ENCODE measurements around the gene LCE5A. TPM values are rescaled to one million over a fixed set of nuclear protein-coding genes. Genes with fewer than 3 reads are reported as not detected.

The LCE5A gene
- total and polyA plus RNA-seq, 2 donors from 2014 or later: not detected

DNA sequence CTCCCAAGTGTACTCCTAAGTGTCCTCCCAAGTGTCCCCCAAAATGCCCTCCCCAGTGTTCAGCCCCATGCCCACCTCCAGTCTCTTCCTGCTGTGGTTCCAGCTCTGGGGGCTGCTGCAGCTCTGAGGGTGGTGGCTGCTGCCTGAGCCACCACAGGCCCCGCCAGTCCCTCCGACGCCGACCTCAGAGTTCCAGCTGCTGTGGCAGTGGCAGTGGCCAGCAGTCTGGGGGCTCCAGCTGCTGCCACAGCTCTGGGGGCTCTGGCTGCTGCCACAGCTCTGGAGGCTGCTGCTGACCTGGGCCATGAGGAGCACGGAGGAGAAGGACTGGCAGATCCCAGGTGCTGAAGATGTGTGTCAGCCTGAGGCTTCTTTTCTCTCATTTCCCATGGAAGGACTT is 993 bp downstream of the LCE5A start:
- Histone ChIP-seq H3K27me3 (ENCODE audit: control insufficient read depth, insufficient read depth, low read length) (peaks cover 15% of the 10 kb centered on the region), H3K9me3 (ENCODE audit: control insufficient read depth in 2 of 3, insufficient read depth in 1 of 3, low read length in 3 of 3) (no peaks in the 10 kb centered on the region), H3K9ac (ENCODE audit: low read length in 3 of 3) (no peak overlapping the region), H3K4me1 (ENCODE audit: control insufficient read depth in 2 of 3, insufficient read depth in 2 of 3, low read depth in 1 of 3, low read length in 3 of 3) (no peaks in the 10 kb centered on the region), H3K27ac (ENCODE audit: low read depth in 2 of 2, low read length in 2 of 2) (no peak overlapping the region), H3K4me3 (ENCODE audit: low read length in 3 of 3) (no peak overlapping the region), H3K36me3 (ENCODE audit: control insufficient read depth in 2 of 3, insufficient read depth in 3 of 3, low read length in 3 of 3) (no peaks in the 10 kb centered on the region)
- intact Hi-C loops (cut with DNase I): no loop called here
- no peak for FAIRE-seq
- TF ChIP-seq, protein P1, sequence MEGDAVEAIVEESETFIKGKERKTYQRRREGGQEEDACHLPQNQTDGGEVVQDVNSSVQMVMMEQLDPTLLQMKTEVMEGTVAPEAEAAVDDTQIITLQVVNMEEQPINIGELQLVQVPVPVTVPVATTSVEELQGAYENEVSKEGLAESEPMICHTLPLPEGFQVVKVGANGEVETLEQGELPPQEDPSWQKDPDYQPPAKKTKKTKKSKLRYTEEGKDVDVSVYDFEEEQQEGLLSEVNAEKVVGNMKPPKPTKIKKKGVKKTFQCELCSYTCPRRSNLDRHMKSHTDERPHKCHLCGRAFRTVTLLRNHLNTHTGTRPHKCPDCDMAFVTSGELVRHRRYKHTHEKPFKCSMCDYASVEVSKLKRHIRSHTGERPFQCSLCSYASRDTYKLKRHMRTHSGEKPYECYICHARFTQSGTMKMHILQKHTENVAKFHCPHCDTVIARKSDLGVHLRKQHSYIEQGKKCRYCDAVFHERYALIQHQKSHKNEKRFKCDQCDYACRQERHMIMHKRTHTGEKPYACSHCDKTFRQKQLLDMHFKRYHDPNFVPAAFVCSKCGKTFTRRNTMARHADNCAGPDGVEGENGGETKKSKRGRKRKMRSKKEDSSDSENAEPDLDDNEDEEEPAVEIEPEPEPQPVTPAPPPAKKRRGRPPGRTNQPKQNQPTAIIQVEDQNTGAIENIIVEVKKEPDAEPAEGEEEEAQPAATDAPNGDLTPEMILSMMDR (IDR thresholded peaks at IDR 0.05; ENCODE audit: borderline replicate concordance, extremely low read depth, insufficient read depth): no peak
- DNase-seq: no peak

DNA sequence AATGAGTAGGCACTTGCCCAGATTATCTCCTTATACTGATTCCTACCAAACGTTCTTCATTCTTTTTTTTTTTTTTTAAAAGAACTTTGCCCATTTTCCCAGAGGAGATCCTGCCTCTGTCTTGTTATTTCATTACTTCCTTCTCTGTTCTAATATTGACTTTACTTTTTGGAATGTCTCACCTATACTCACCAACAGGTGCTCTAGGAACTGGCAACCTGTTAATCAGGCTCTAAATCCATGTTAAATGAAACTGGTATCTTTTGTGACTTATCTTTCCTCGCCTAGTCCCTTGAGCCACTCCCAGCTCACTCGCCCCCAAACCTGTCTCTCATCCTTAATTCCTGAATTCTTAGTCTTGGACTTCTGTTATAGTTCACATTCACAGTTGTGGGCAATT is 2.5 kb downstream of the LCE5A start:
- DNase-seq (no peak), FAIRE-seq (no peak)
- H3K9me3 ChIP-seq (ENCODE audit: control insufficient read depth in 2 of 3, insufficient read depth in 1 of 3, low read length in 3 of 3): no peaks in the 10 kb centered on the region
- intact Hi-C loops (cut with DNase I): no loop called here
- H3K4me3 ChIP-seq (ENCODE audit: low read length in 3 of 3): no peak overlapping the region
- H3K4me1 ChIP-seq (ENCODE audit: control insufficient read depth in 2 of 3, insufficient read depth in 2 of 3, low read depth in 1 of 3, low read length in 3 of 3): no peaks in the 10 kb centered on the region
- H3K9ac ChIP-seq (ENCODE audit: low read length in 3 of 3): no peak overlapping the region
- no peaks in the 10 kb centered on the region for H3K36me3 ChIP-seq (ENCODE audit: control insufficient read depth in 2 of 3, insufficient read depth in 3 of 3, low read length in 3 of 3)
- TF ChIP-seq, protein P1 (IDR thresholded peaks at IDR 0.05; ENCODE audit: borderline replicate concordance, extremely low read depth, insufficient read depth): no peak
- H3K27ac ChIP-seq (ENCODE audit: low read depth in 2 of 2, low read length in 2 of 2): no peak overlapping the region
- H3K27me3 ChIP-seq (ENCODE audit: control insufficient read depth, insufficient read depth, low read length): peaks cover 15% of the 10 kb centered on the region

DNA sequence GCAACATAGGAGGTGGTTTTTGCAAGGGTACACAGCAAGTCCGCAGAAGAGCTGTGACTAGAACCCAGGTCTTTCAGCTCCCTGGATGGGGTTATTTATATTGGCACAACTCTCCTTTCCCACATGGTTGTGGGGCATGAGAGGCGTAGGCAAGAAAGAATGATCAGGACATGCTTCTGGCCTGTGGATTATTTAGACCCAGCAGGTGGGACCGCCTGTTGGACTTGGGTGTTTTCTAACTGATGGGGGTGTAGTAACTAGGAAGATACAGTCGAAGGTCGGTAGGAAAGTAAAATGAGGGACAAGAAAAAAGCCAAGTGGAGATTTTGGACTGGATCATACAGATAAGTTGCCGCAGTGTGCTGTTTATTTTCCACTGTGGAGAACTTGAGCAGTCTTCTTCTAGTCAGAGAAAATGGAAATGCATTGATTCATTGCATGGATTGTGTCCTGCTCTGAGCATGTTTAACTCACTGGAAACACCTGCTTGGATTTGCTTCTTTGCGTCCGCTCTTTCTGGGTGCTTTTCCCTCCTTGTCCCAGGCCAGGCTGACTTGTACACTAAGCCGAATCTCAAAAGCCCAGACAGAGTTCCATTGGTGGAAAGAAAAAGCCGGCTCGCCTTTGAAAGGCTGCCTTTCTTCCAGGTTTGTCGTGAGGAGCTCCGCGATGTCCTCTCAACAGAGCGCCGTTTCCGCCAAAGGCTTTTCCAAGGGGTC is 4.3 kb downstream of the LCE5A start:
- Histone ChIP-seq H3K27ac (ENCODE audit: low read depth in 2 of 2, low read length in 2 of 2) (no peak overlapping the region), H3K4me1 (ENCODE audit: control insufficient read depth in 2 of 3, insufficient read depth in 2 of 3, low read depth in 1 of 3, low read length in 3 of 3) (no peaks in the 10 kb centered on the region), H3K4me3 (ENCODE audit: low read length in 3 of 3) (no peak overlapping the region), H3K9me3 (ENCODE audit: control insufficient read depth in 2 of 3, insufficient read depth in 1 of 3, low read length in 3 of 3) (no peaks in the 10 kb centered on the region), H3K9ac (ENCODE audit: low read length in 3 of 3) (no peak overlapping the region), H3K27me3 (ENCODE audit: control insufficient read depth, insufficient read depth, low read length) (peaks cover 15% of the 10 kb centered on the region), H3K36me3 (ENCODE audit: control insufficient read depth in 2 of 3, insufficient read depth in 3 of 3, low read length in 3 of 3) (no peaks in the 10 kb centered on the region)
- intact Hi-C loops (cut with DNase I): no loop called here
- DNase-seq: no peak
- TF ChIP-seq, protein P1 (IDR thresholded peaks at IDR 0.05; ENCODE audit: borderline replicate concordance, extremely low read depth, insufficient read depth): no peak
- no peak for FAIRE-seq

DNA sequence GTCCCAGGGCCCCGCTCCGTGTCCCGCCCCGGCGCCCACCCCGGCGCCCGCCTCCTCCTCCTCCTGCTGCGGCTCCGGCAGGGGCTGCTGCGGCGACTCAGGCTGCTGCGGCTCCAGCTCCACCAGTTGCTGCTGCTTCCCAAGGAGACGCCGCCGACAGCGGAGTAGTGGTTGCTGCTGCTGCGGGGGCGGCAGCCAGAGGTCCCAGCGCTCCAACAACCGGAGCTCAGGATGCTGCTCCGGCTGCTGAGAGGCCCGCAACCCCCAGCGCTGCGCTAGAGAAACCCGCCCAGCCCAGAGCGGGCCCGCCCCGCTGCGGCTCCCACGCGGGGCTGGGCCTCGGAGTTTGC is 4.8 kb downstream of the LCE5A start:
- TF ChIP-seq, protein P1 (IDR thresholded peaks at IDR 0.05; ENCODE audit: borderline replicate concordance, extremely low read depth, insufficient read depth): no peak
- no peaks in the 10 kb centered on the region for H3K36me3 ChIP-seq (ENCODE audit: control insufficient read depth in 2 of 3, insufficient read depth in 3 of 3, low read length in 3 of 3)
- no peak overlapping the region for H3K9ac ChIP-seq (ENCODE audit: low read length in 3 of 3)
- peaks cover 15% of the 10 kb centered on the region for H3K27me3 ChIP-seq (ENCODE audit: control insufficient read depth, insufficient read depth, low read length)
- intact Hi-C loops (cut with DNase I): no loop called here
- FAIRE-seq (no peak), DNase-seq (peak in 4 of 5 donors; percentile 66 to 80 (median 74))
- H3K27ac ChIP-seq (ENCODE audit: low read depth in 2 of 2, low read length in 2 of 2): no peak overlapping the region
- no peaks in the 10 kb centered on the region for H3K9me3 ChIP-seq (ENCODE audit: control insufficient read depth in 2 of 3, insufficient read depth in 1 of 3, low read length in 3 of 3)
- H3K4me1 ChIP-seq (ENCODE audit: control insufficient read depth in 2 of 3, insufficient read depth in 2 of 3, low read depth in 1 of 3, low read length in 3 of 3): no peaks in the 10 kb centered on the region
- H3K4me3 ChIP-seq (ENCODE audit: low read length in 3 of 3): no peak overlapping the region
